Activated CD4-positive, alpha-beta T cell treated with anti-CD3 and anti-CD28 coated beads, Interleukin-2, amount 50 U/mL, for 48 hours (primary cell): Measurements from ENCODE around the gene NPIPA8.
"Not testable (repeated sequence)": the region's sequence is repeated elsewhere in the genome, so short reads cannot be mapped to it uniquely, and the experiment has no call there.

ENCODE experiments used
- DNase-seq, 2 experiments: peaks; one replicate each; pipeline ENCODE4 v3.0.0-alpha.2; 2020

NPIPA8 gene

GRCh38 chr16:18270171-18270570, 66.4 kb downstream of the NPIPA8 start:
- DNase-seq = not testable (repeated sequence)
